ENCODE measurements around the gene EDDM3A.

DNA sequence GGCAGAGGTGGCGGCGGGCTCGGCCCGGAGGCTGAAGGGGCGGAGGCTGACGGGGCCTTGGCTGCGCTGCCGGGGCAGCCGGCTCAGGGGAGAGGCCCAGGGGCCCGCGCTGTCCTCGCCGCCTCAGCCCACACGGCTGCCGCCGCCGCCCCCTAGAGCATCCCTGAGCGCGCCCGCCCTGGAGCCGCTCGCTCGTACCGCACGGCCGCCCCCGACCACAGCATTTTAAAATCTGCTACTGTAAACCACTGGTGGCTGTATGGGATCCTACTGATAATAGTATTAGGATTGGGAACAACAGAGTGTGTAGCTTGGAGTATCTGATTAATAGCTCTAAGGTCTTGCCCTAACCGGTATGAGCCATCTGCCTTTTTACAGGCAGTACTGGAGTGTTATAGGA is 22.2 kb upstream of the EDDM3A start:
- TF ChIP-seq ZNF664 (tag by site-specific recombination; IDR thresholded peaks at IDR 0.05) (no peak), CTCF (tag by site-specific recombination; IDR thresholded peaks at IDR 0.05) (no peak), ZNF311 (tag by site-specific recombination; IDR thresholded peaks at IDR 0.05; ENCODE audit: borderline replicate concordance) (no peak), ZFP69B (tag by site-specific recombination; IDR thresholded peaks at IDR 0.05) (no peak), ZNF623 (tag by site-specific recombination; IDR thresholded peaks at IDR 0.05) (no peak), ZSCAN16 (tag by site-specific recombination; IDR thresholded peaks at IDR 0.05) (no peak), ZBTB7A (tag by site-specific recombination; IDR thresholded peaks at IDR 0.05; ENCODE audit: low read depth) (no peak), KLF7 (tag by site-specific recombination; IDR thresholded peaks at IDR 0.05; ENCODE audit: borderline replicate concordance) (no peak), ZNF544 (tag by site-specific recombination; IDR thresholded peaks at IDR 0.05) (no peak), ZNF24 (tag by site-specific recombination; IDR thresholded peaks at IDR 0.05) (no peak)

Measured in HEK293 (cell line).